Sigmoid colon (tissue), 7 donors: ENCODE data around the gene OR6J1. TPM values are rescaled to one million over a fixed set of nuclear protein-coding genes. Genes with fewer than 3 reads are reported as not detected.

Experiments
- DNase-seq: peaks from one replicate; pipeline ENCODE4 v3.0.0-alpha.2; 2019
- H3K27ac ChIP-seq, 4 donors: fragments of 200-600 bp; sonication (generic); one replicate each; pipeline ENCODE4 v1.5.1; 2016 to 2019; ENCODE audit warnings: mild to moderate bottlenecking in 1 of 4
- H3K27me3 ChIP-seq, 3 donors: fragments of 200-600 bp; sonication (generic); one replicate each; pipeline ENCODE4 v1.5.1; 2019; ENCODE audit warnings: mild to moderate bottlenecking in 1 of 3
- H3K36me3 ChIP-seq, 4 donors: fragments of 200-600 bp; sonication (generic); one replicate each; pipeline ENCODE4 v1.5.1; 2016 to 2019
- H3K4me1 ChIP-seq, 4 donors: fragments of 200-600 bp; sonication (generic); one replicate each; pipeline ENCODE4 v1.5.1; 2017 to 2019
- H3K4me3 ChIP-seq, 4 donors: fragments of 200-600 bp; sonication (generic); one replicate each; pipeline ENCODE4 v1.5.1; 2017 to 2019; ENCODE audit warnings: mild to moderate bottlenecking in 2 of 4, moderate library complexity in 1 of 4
- H3K9me3 ChIP-seq, 4 donors: fragments of 200-600 bp in 3 of 4; sonication (generic) in 3 of 4; one replicate each; pipeline versions ENCODE4 v1.5.1 to v1.6.1; 2013 to 2019
- EP300 ChIP-seq, 4 donors: sonication (generic); formaldehyde crosslinking; IDR thresholded peaks; one replicate each; pipeline ENCODE4 v1.6.1; 2017; ENCODE audit warnings: antibody characterized with exemption in 4 of 4
- POLR2A ChIP-seq, 2 donors: fragments of 450-650 bp; IDR thresholded peaks; one replicate each; pipeline ENCODE4 v1.6.1; 2016; ENCODE audit warnings: antibody characterized with exemption in 2 of 2, mild to moderate bottlenecking in 2 of 2, moderate library complexity in 2 of 2
- POLR2AphosphoS5 ChIP-seq, 4 donors: sonication (generic); formaldehyde crosslinking; IDR thresholded peaks; one replicate each; pipeline ENCODE4 v1.6.1; 2017; ENCODE audit warnings: antibody characterized with exemption in 4 of 4
- WGBS, 2 donors: extraction: QIAGEN DNeasy Blood & Tissue Kit; methylation state at CpG; one replicate each; pipeline ENCODE4 v1.1.7; 2013; 5-methylcytosine and 5-hydroxymethylcytosine counted together
- intact Hi-C: fragments of 100-400 bp; cut with DNase I; formaldehyde crosslinking; loops from one replicate; pipeline ENCODE4 v1.15.1; 2023
- polyA plus RNA-seq, 3 donors: library from polyadenylated mRNA; stranded (reverse); fragments of 200-250 nt; gene quantifications; one replicate each; pipeline ENCODE4 v1.2.3, GENCODE V29; 2013
- total RNA-seq, 4 donors: library from RNA; depleted of rRNA; stranded (reverse); fragments of >200 nt; gene quantifications; one replicate each; pipeline ENCODE4 v1.1.0, GENCODE V29; 2016
- TF ChIP-seq, protein P1 (sequence below), 4 experiments: fragments of 450-650 bp in 3 of 4; fragments of 200-600 bp in 1 of 4; IDR thresholded peaks; one replicate each; pipeline ENCODE4 v1.5.1; 2016 to 2019; ENCODE audit warnings: antibody characterized with exemption in 4 of 4, mild to moderate bottlenecking in 3 of 4, moderate library complexity in 2 of 4
- donor health status: healthy with polysubstance abuse.
- donor health status: Bipolar disorder and iron deficiency.
- donor health status: healthy.

Gene OR6J1
- total and polyA plus RNA-seq, 7 donors, result not detected

DNA sequence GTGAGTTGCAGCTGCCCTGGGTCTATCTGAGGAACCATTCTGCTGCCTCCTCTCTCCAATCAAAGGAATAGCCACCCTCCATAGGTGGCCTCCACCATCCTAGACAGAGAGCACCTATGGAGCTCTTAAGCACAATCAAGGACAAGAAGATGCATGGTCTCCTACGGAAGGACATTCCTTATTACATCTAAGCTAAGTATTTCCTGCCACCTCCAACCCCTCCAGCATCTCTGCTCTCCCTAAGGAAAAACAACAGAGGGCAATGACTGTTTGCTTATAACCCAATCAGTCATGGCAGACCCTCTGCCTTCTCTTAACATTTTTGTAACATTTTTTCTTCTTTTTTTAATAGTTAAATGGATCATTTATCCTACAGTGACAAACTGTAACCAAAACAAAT, 14.8 kb upstream of the OR6J1 start:
- intact Hi-C loops, result no loop called here
- no peak for DNase-seq
- Histone ChIP-seq H3K4me1 (peaks cover 0 to 9% (median 4%) of the 10 kb centered on the region in 4 donors), H3K27me3 (no peaks in the 10 kb centered on the region), H3K9me3 (no peaks in the 10 kb centered on the region), H3K36me3 (no peaks in the 10 kb centered on the region), H3K27ac (no peak overlapping the region), H3K4me3 (no peak overlapping the region)
- TF ChIP-seq POLR2AphosphoS5 (IDR thresholded peaks at IDR 0.05) (no peak), EP300 (IDR thresholded peaks at IDR 0.05) (no peak), POLR2A (IDR thresholded peaks at IDR 0.05) (no peak)
- TF ChIP-seq, protein P1, sequence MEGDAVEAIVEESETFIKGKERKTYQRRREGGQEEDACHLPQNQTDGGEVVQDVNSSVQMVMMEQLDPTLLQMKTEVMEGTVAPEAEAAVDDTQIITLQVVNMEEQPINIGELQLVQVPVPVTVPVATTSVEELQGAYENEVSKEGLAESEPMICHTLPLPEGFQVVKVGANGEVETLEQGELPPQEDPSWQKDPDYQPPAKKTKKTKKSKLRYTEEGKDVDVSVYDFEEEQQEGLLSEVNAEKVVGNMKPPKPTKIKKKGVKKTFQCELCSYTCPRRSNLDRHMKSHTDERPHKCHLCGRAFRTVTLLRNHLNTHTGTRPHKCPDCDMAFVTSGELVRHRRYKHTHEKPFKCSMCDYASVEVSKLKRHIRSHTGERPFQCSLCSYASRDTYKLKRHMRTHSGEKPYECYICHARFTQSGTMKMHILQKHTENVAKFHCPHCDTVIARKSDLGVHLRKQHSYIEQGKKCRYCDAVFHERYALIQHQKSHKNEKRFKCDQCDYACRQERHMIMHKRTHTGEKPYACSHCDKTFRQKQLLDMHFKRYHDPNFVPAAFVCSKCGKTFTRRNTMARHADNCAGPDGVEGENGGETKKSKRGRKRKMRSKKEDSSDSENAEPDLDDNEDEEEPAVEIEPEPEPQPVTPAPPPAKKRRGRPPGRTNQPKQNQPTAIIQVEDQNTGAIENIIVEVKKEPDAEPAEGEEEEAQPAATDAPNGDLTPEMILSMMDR (IDR thresholded peaks at IDR 0.05), result no peak
- 78 to 85% methylated on average over 1 of the region's 1 CpG for WGBS, 2 donors

DNA sequence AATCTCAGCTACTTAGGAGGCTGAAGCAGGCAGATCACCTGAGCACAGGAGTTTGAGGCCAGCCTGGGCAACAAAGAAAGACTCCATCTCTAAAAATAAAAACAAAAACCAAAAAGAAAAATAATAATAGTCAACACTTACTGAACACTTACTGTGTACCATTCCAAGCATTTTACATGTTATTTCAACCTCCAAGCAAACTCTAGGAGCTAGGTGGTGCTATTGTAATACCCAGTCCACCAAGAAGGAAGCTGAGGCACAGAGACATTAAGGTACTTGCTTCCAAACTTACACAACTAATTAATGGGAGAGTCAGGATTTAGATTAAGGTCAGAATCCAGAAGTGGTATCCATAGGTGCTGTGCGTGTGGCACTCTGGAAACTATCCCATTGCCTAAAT, 13.7 kb upstream of the OR6J1 start:
- H3K27me3 ChIP-seq, result no peaks in the 10 kb centered on the region
- no peak for TF ChIP-seq POLR2AphosphoS5 (IDR thresholded peaks at IDR 0.05)
- TF ChIP-seq EP300 (IDR thresholded peaks at IDR 0.05), result no peak
- TF ChIP-seq POLR2A (IDR thresholded peaks at IDR 0.05), result no peak
- TF ChIP-seq, protein P1 (IDR thresholded peaks at IDR 0.05), result no peak
- intact Hi-C loops, result no loop called here
- 93 to 96% methylated on average over 1 of the region's 1 CpG for WGBS, 2 donors
- H3K4me3 ChIP-seq, result no peak overlapping the region
- peaks cover 0 to 9% (median 4%) of the 10 kb centered on the region in 4 donors for H3K4me1 ChIP-seq
- no peaks in the 10 kb centered on the region for H3K9me3 ChIP-seq
- no peak for DNase-seq
- no peak overlapping the region for H3K27ac ChIP-seq
- H3K36me3 ChIP-seq, result no peaks in the 10 kb centered on the region

DNA sequence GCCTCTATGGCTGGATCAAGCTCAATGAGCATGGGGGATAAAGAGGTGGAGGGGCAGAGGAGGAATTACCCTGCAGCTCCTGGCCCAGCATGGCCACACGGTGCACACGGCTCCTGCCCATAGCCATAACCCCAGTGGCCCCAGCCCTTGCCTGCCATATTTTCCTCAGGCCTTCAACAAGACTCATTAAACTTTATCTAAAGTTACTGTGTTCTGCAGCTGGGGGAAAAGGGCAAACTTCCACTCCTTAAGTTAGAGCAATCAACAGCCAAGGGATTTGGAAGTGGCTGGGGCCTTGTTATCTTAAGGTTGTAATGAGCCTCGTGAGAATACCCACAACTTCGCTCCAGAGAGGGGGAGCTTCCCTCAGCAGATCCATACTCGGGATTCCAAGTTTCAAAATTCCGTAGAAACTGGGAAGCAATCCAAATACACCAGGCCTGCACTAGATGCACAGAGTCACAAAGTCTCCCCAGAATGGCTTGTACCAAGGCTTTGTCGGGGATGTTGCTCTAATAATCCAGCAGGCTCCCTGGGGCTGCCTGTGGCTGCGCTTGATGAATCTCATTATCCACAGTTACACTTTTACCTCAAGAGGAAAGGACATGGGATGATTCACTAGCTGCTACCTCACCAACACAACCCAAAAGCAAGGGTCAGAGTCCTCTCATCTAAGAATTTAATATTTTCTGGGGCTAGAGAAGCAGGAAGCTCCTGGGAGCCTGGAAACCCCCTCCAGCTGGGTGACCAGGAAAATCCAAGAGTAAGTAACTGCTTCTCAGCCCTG, 13.0 kb upstream of the OR6J1 start:
- no peak for DNase-seq
- no peaks in the 10 kb centered on the region for H3K9me3 ChIP-seq
- H3K27me3 ChIP-seq, result no peaks in the 10 kb centered on the region
- peaks cover 0 to 9% (median 4%) of the 10 kb centered on the region in 4 donors for H3K4me1 ChIP-seq
- intact Hi-C loops, result no loop called here
- H3K36me3 ChIP-seq, result no peaks in the 10 kb centered on the region
- H3K4me3 ChIP-seq, result no peak overlapping the region
- peak overlapping the region in 1 of 4 donors; percentile 36 for H3K27ac ChIP-seq
- TF ChIP-seq POLR2AphosphoS5 (IDR thresholded peaks at IDR 0.05), result no peak
- no peak for TF ChIP-seq EP300 (IDR thresholded peaks at IDR 0.05)
- TF ChIP-seq POLR2A (IDR thresholded peaks at IDR 0.05), result no peak
- TF ChIP-seq, protein P1 (IDR thresholded peaks at IDR 0.05), result no peak
- 77 to 88% methylated on average over 8 of the region's 8 CpGs for WGBS, 2 donors

DNA sequence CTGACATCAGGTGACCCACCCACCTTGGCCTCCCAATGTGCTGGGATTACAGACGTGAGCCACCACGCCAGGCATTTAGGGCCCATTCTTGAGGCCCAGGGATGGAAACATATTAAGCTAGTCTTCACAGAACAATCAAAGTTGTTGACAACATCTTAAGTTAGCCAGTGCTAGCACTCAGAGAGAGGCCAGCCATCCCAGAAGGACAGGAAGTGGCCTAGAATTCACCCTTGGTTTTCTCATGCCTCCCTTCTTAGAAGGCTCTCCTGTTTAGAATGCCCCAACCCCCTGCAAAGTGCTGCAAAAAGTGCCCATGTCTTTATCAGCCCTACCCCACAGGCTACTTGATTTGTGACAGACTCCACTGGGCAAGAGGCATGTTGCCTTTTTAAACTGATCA, 12.1 kb upstream of the OR6J1 start:
- WGBS, 2 donors, result 87 to 88% methylated on average over 2 of the region's 2 CpGs
- no peaks in the 10 kb centered on the region for H3K9me3 ChIP-seq
- no peak overlapping the region for H3K27ac ChIP-seq
- no peaks in the 10 kb centered on the region for H3K27me3 ChIP-seq
- H3K36me3 ChIP-seq, result no peaks in the 10 kb centered on the region
- no peak overlapping the region for H3K4me3 ChIP-seq
- no peak for DNase-seq
- TF ChIP-seq, protein P1 (IDR thresholded peaks at IDR 0.05), result no peak
- no peak for TF ChIP-seq POLR2A (IDR thresholded peaks at IDR 0.05)
- TF ChIP-seq POLR2AphosphoS5 (IDR thresholded peaks at IDR 0.05), result no peak
- TF ChIP-seq EP300 (IDR thresholded peaks at IDR 0.05), result no peak
- intact Hi-C loops, result no loop called here
- H3K4me1 ChIP-seq, result peaks cover 0 to 9% (median 4%) of the 10 kb centered on the region in 4 donors
